ENCODE data around the gene SLC22A16.
"Not testable (repeated sequence)": the region's sequence is repeated elsewhere in the genome, so short reads cannot be mapped to it uniquely, and the experiment has no call there.

Gene SLC22A16

GRCh38 chr6:110490110-110490509 is 13.7 kb upstream of the SLC22A16 start:
- no peak for DNase-seq (ENCODE audit: low read depth in 2 of 3, low spot score in 2 of 3)

GRCh38 chr6:110488606-110489190 is 12.3 kb upstream of the SLC22A16 start:
- DNase-seq (ENCODE audit: low read depth in 2 of 3, low spot score in 2 of 3) = no peak

GRCh38 chr6:110487968-110488381 is 11.6 kb upstream of the SLC22A16 start:
- DNase-seq (ENCODE audit: low read depth in 2 of 3, low spot score in 2 of 3) = not testable (repeated sequence)

- no peak for DNase-seq (ENCODE audit: low read depth in 2 of 3, low spot score in 2 of 3)
Measured at GRCh38 chr6:110486756-110487155, 10.3 kb upstream of the SLC22A16 start.

GRCh38 chr6:110485491-110485890 is 9.1 kb upstream of the SLC22A16 start:
- DNase-seq (ENCODE audit: low read depth in 2 of 3, low spot score in 2 of 3) = no peak

- no peak for DNase-seq (ENCODE audit: low read depth in 2 of 3, low spot score in 2 of 3)
Measured at GRCh38 chr6:110484321-110484720, 7.9 kb upstream of the SLC22A16 start.

- no peak for DNase-seq (ENCODE audit: low read depth in 2 of 3, low spot score in 2 of 3)
Measured at GRCh38 chr6:110482774-110483400, 6.5 kb upstream of the SLC22A16 start.

- DNase-seq (ENCODE audit: low read depth in 2 of 3, low spot score in 2 of 3) = no peak
Measured at GRCh38 chr6:110481081-110481480, 4.7 kb upstream of the SLC22A16 start.

GRCh38 chr6:110475066-110475653 is 1.3 kb downstream of the SLC22A16 start:
- DNase-seq (ENCODE audit: low read depth in 2 of 3, low spot score in 2 of 3) = no peak

GRCh38 chr6:110474500-110474899 is 1.9 kb downstream of the SLC22A16 start:
- DNase-seq (ENCODE audit: low read depth in 2 of 3, low spot score in 2 of 3) = no peak

GRCh38 chr6:110472739-110473138 is 3.7 kb downstream of the SLC22A16 start:
- DNase-seq (ENCODE audit: low read depth in 2 of 3, low spot score in 2 of 3) = no peak

GRCh38 chr6:110471726-110472365 is 4.6 kb downstream of the SLC22A16 start:
- no peak for DNase-seq (ENCODE audit: low read depth in 2 of 3, low spot score in 2 of 3)

- DNase-seq (ENCODE audit: low read depth in 2 of 3, low spot score in 2 of 3) = no peak
Measured at GRCh38 chr6:110468731-110469130, 7.7 kb downstream of the SLC22A16 start.

- DNase-seq (ENCODE audit: low read depth in 2 of 3, low spot score in 2 of 3) = no peak
Measured at GRCh38 chr6:110467566-110468140, 8.8 kb downstream of the SLC22A16 start.

GRCh38 chr6:110462884-110463481 is 13.4 kb downstream of the SLC22A16 start:
- no peak for DNase-seq (ENCODE audit: low read depth in 2 of 3, low spot score in 2 of 3)

- DNase-seq (ENCODE audit: low read depth in 2 of 3, low spot score in 2 of 3) = no peak
Measured at GRCh38 chr6:110461376-110461775, 15.0 kb downstream of the SLC22A16 start.

- no peak for DNase-seq (ENCODE audit: low read depth in 2 of 3, low spot score in 2 of 3)
Measured at GRCh38 chr6:110459137-110459536, 17.3 kb downstream of the SLC22A16 start.

- DNase-seq (ENCODE audit: low read depth in 2 of 3, low spot score in 2 of 3) = no peak
Measured at GRCh38 chr6:110458476-110458875, 17.9 kb downstream of the SLC22A16 start.

GRCh38 chr6:110457567-110458175 is 18.7 kb downstream of the SLC22A16 start:
- not testable (repeated sequence) for DNase-seq (ENCODE audit: low read depth in 2 of 3, low spot score in 2 of 3)

- DNase-seq (ENCODE audit: low read depth in 2 of 3, low spot score in 2 of 3) = no peak
Measured at GRCh38 chr6:110456694-110457093, 19.7 kb downstream of the SLC22A16 start.

- DNase-seq (ENCODE audit: low read depth in 2 of 3, low spot score in 2 of 3) = no peak
Measured at GRCh38 chr6:110449541-110449895, 26.9 kb downstream of the SLC22A16 start.

All from activated CD8-positive, alpha-beta memory T cell treated with anti-CD3 and anti-CD28 coated beads for 48 hours (primary cell).